Keratinocyte (primary cell): Measurements from ENCODE around the gene ZNF407. TPM values are rescaled to one million over a fixed set of nuclear protein-coding genes. Genes with fewer than 3 reads are reported as not detected.

Source experiments
- DNase-seq: peaks from one replicate; pipeline ENCODE4 v3.0.0-alpha.2; 2011; ENCODE audit warnings: low read depth, missing footprints, low spot score
- FAIRE-seq: peaks from 2 replicates; lab custom pipeline; 2011; peaks lifted over from hg19 to GRCh38; lab: Jason Lieb, UNC
- H2AFZ ChIP-seq: 2 replicates; pipeline ENCODE4 v1.6.0; 2012; ENCODE audit warnings: low read length, control low read depth, inconsistent platforms; ENCODE audit not compliant: control insufficient read depth
- H3K27ac ChIP-seq: 2 replicates; pipeline ENCODE4 v1.5.1; 2011; ENCODE audit warnings: low read length; ENCODE audit not compliant: control insufficient read depth, insufficient read depth
- H3K27me3 ChIP-seq: 3 replicates; pipeline ENCODE4 v1.6.0; 2011; ENCODE audit warnings: low read length; ENCODE audit not compliant: control insufficient read depth, insufficient read depth; ENCODE audit errors: extremely low read depth
- H3K36me3 ChIP-seq, 2 experiments: 2 replicates in 1 of 2; 3 replicates in 1 of 2; pipeline ENCODE4 v1.5.1; 2011; ENCODE audit warnings: low read length in 2 of 2, mild to moderate bottlenecking in 1 of 2; ENCODE audit not compliant: control insufficient read depth in 2 of 2, insufficient read depth in 2 of 2; ENCODE audit errors: extremely low read depth in 1 of 2
- H3K4me1 ChIP-seq: 3 replicates; pipeline ENCODE4 v1.5.1; 2011; ENCODE audit warnings: low read length; ENCODE audit not compliant: control insufficient read depth, insufficient read depth; ENCODE audit errors: extremely low read depth
- H3K4me2 ChIP-seq: 3 replicates; pipeline ENCODE4 v1.6.0; 2011; ENCODE audit warnings: low read depth, low read length; ENCODE audit not compliant: control insufficient read depth, insufficient read depth; ENCODE audit errors: extremely low read depth
- H3K4me3 ChIP-seq, 3 experiments: fragments of 200-600 bp in 1 of 3; sonication (generic) in 1 of 3; 2 replicates in 2 of 3; 3 replicates in 1 of 3; pipeline ENCODE4 v1.5.1; 2011 to 2016; ENCODE audit warnings: low read length in 3 of 3, mild to moderate bottlenecking in 3 of 3, control low read depth in 2 of 3, inconsistent platforms in 1 of 3, low read depth in 1 of 3, mixed read lengths in 1 of 3, mixed run types in 1 of 3, moderate library complexity in 1 of 3; ENCODE audit not compliant: control insufficient read depth in 2 of 3, insufficient read depth in 2 of 3; ENCODE audit errors: extremely low read depth in 1 of 3
- H3K79me2 ChIP-seq: 2 replicates; pipeline ENCODE4 v1.6.0; 2012; ENCODE audit warnings: low read length; ENCODE audit not compliant: control insufficient read depth, insufficient read depth
- H3K9ac ChIP-seq: 3 replicates; pipeline ENCODE4 v1.6.0; 2011; ENCODE audit warnings: low read length; ENCODE audit not compliant: control insufficient read depth, insufficient read depth; ENCODE audit errors: extremely low read depth
- H3K9me1 ChIP-seq: 3 replicates; pipeline ENCODE4 v1.6.0; 2011; ENCODE audit warnings: low read length; ENCODE audit not compliant: control insufficient read depth, insufficient read depth; ENCODE audit errors: extremely low read depth
- H3K9me3 ChIP-seq: 2 replicates; pipeline ENCODE4 v1.5.1; 2012; ENCODE audit warnings: low read depth, low read length; ENCODE audit not compliant: control insufficient read depth
- H4K20me1 ChIP-seq: 3 replicates; pipeline ENCODE4 v1.6.0; 2011; ENCODE audit warnings: low read length; ENCODE audit not compliant: control insufficient read depth, insufficient read depth; ENCODE audit errors: extremely low read depth
- EZH2 ChIP-seq: IDR thresholded peaks from one replicate; pipeline ENCODE4 v1.6.1; 2012; ENCODE audit warnings: inconsistent platforms, mild to moderate bottlenecking, low read length, moderate library complexity
- dilution Hi-C: fragments of 300-500 bp; cut with MboI; formaldehyde crosslinking; loops from one replicate; pipeline ENCODE4 v1.7.0; 2020; ENCODE audit warnings: low sequenced_read_pairs; ENCODE audit not compliant: extremely low pct_ligation_motif_present
- polyA plus RNA-seq, 5 experiments: library from polyadenylated mRNA; depleted of rRNA in 3 of 5; stranded (reverse) in 3 of 5; stranded (forward) in 1 of 5; unstranded in 1 of 5; fragments of >200 nt; gene quantifications; 1 replicate in 1 of 5; 2 replicates in 3 of 5; 3 replicates in 1 of 5; pipeline versions ENCODE4 v1.2.1 to v1.2.3, GENCODE V29; 2011 to 2012; ENCODE audit warnings: missing spikeins in 2 of 5, low read depth in 1 of 5, low replicate concordance in 1 of 5
- TF ChIP-seq, protein P1 (sequence below), 3 experiments: IDR thresholded peaks in 1 of 3; conservative IDR thresholded peaks in 1 of 3; optimal IDR thresholded peaks in 1 of 3; 2 replicates in 2 of 3; 3 replicates in 1 of 3; pipeline versions ENCODE3 to v1.5.1; 2011; ENCODE audit warnings: low read length in 3 of 3, mild to moderate bottlenecking in 3 of 3, moderate library complexity in 2 of 3, control low read depth in 1 of 3, inconsistent platforms in 1 of 3; ENCODE audit not compliant: insufficient read depth in 2 of 3; ENCODE audit errors: extremely low read depth in 1 of 3

The ZNF407 gene
- polyA plus RNA-seq, 1 donor (not counting 4 experiments of a cell fraction or from before 2014, with no cell fraction given): 3.8 TPM

DNA sequence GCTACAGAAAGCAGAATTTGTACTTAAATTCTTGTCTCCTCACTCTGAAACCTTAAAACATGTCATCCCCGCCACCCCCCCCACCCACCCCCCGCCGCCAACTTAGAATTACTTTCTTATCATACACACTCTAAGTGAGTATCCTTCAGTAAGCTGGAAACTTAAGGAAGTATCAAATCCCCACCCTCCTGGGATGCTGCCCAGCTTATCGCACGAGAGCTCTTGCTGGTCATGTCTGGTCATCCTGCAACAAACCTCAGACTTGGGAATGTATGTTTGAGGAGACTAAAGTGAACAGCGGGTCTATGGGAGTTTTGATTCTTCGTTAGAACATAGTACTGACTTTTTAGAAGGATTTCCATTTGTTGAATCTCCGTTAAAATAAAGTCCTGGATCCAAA lies 408.0 kb downstream of the ZNF407 start:
- Histone ChIP-seq H3K4me2 (no peak overlapping the region), H3K9ac (no peak overlapping the region), H2AFZ (no peak overlapping the region), H3K79me2 (no peaks in the 10 kb centered on the region), H4K20me1 (no peaks in the 10 kb centered on the region), H3K4me1 (no peaks in the 10 kb centered on the region), H3K9me3 (no peaks in the 10 kb centered on the region), H3K4me3 (no peak overlapping the region), H3K27me3 (no peaks in the 10 kb centered on the region), H3K36me3 (no peaks in the 10 kb centered on the region), H3K27ac (no peak overlapping the region), H3K9me1 (no peaks in the 10 kb centered on the region)
- no peak for DNase-seq
- no peak for FAIRE-seq
- TF ChIP-seq EZH2: no peak
- TF ChIP-seq, protein P1, sequence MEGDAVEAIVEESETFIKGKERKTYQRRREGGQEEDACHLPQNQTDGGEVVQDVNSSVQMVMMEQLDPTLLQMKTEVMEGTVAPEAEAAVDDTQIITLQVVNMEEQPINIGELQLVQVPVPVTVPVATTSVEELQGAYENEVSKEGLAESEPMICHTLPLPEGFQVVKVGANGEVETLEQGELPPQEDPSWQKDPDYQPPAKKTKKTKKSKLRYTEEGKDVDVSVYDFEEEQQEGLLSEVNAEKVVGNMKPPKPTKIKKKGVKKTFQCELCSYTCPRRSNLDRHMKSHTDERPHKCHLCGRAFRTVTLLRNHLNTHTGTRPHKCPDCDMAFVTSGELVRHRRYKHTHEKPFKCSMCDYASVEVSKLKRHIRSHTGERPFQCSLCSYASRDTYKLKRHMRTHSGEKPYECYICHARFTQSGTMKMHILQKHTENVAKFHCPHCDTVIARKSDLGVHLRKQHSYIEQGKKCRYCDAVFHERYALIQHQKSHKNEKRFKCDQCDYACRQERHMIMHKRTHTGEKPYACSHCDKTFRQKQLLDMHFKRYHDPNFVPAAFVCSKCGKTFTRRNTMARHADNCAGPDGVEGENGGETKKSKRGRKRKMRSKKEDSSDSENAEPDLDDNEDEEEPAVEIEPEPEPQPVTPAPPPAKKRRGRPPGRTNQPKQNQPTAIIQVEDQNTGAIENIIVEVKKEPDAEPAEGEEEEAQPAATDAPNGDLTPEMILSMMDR (optimal IDR thresholded peaks at IDR 0.05 in 1 of 3, IDR thresholded peaks at IDR 0.05 in 1 of 3, conservative IDR thresholded peaks at IDR 0.05 in 1 of 3; ENCODE audit: extremely low read depth in 1 of 3, insufficient read depth in 2 of 3, low read length in 3 of 3): no peak
- dilution Hi-C loops: no loop called here

DNA sequence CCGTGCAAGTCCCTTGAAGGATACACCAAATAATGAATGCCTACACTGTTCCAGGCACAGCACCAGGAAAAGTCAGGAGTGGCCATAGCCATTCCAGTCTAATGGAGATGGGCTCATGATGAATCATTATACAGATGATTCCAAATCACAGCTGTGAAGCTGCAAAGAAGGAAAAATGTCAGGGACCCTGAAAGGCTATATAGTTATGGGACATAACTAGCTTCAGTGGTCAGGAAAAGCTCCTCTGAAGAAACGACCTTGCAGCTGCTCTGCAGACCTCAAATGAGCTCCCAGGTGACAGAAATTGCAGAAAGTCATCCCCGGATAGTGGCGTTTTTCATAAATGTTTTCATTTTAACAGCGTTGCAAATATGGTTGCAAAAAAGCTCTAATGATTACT lies 410.5 kb downstream of the ZNF407 start:
- FAIRE-seq (no peak), DNase-seq (no peak)
- no peak overlapping the region for H2AFZ ChIP-seq
- H3K9me3 ChIP-seq: no peaks in the 10 kb centered on the region
- dilution Hi-C loops: no loop called here
- no peak overlapping the region for H3K27ac ChIP-seq
- no peak overlapping the region for H3K9ac ChIP-seq
- H3K9me1 ChIP-seq: no peaks in the 10 kb centered on the region
- H3K4me1 ChIP-seq: no peaks in the 10 kb centered on the region
- H3K4me3 ChIP-seq: no peak overlapping the region
- H4K20me1 ChIP-seq: no peaks in the 10 kb centered on the region
- H3K79me2 ChIP-seq: no peaks in the 10 kb centered on the region
- TF ChIP-seq EZH2: no peak
- TF ChIP-seq, protein P1 (optimal IDR thresholded peaks at IDR 0.05 in 1 of 3, IDR thresholded peaks at IDR 0.05 in 1 of 3, conservative IDR thresholded peaks at IDR 0.05 in 1 of 3; ENCODE audit: extremely low read depth in 1 of 3, insufficient read depth in 2 of 3, low read length in 3 of 3): no peak
- H3K27me3 ChIP-seq: no peaks in the 10 kb centered on the region
- no peaks in the 10 kb centered on the region for H3K36me3 ChIP-seq
- no peak overlapping the region for H3K4me2 ChIP-seq
